OCI-LY1 (cell line): ENCODE data around the gene PRMT9.

ENCODE experiments used
- H2AFZ ChIP-seq: fragments of 200-600 bp; sonication (generic), shearing (Covaris generic); 2 replicates; pipeline ENCODE4 v1.6.0; 2014; ENCODE audit warnings: antibody characterized with exemption, mild to moderate bottlenecking, low read length
- H3F3A ChIP-seq: fragments of 200-600 bp; sonication (generic), shearing (Covaris generic); 2 replicates; pipeline ENCODE4 v1.6.0; 2014; ENCODE audit warnings: mild to moderate bottlenecking, antibody characterized with exemption, low read length, moderate library complexity; ENCODE audit not compliant: insufficient read depth
- H3K27ac ChIP-seq: fragments of 200-600 bp; sonication (generic); 2 replicates; pipeline ENCODE4 v1.5.1; 2014; ENCODE audit warnings: low read length, mixed run types, mild to moderate bottlenecking, low read depth; ENCODE audit not compliant: poor library complexity, severe bottlenecking
- H3K27me3 ChIP-seq: fragments of 200-600 bp; sonication (generic); 2 replicates; pipeline ENCODE4 v1.6.0; 2014; ENCODE audit warnings: antibody characterized with exemption, mild to moderate bottlenecking, low read length, moderate library complexity; ENCODE audit not compliant: insufficient read depth
- H3K36me3 ChIP-seq: fragments of 200-600 bp; sonication (generic); 2 replicates; pipeline ENCODE4 v1.6.1; 2014; ENCODE audit warnings: mild to moderate bottlenecking, antibody characterized with exemption, low read length, moderate library complexity, mixed read lengths; ENCODE audit not compliant: insufficient read depth
- H3K4me1 ChIP-seq: fragments of 200-600 bp; sonication (generic); 2 replicates; pipeline ENCODE4 v1.5.1; 2014; ENCODE audit warnings: mild to moderate bottlenecking, low read length, moderate library complexity; ENCODE audit not compliant: insufficient read depth, severe bottlenecking
- H3K4me2 ChIP-seq: fragments of 200-600 bp; sonication (generic), shearing (Covaris generic); 2 replicates; pipeline ENCODE4 v1.6.1; 2014; ENCODE audit warnings: low read length
- H3K4me3 ChIP-seq: fragments of 200-600 bp; sonication (generic); 2 replicates; pipeline ENCODE4 v1.5.1; 2014; ENCODE audit warnings: low read length, low read depth, mild to moderate bottlenecking, mixed read lengths; ENCODE audit not compliant: poor library complexity, severe bottlenecking
- H3K79me2 ChIP-seq: fragments of 200-600 bp; shearing (Covaris generic); 2 replicates; pipeline ENCODE4 v1.6.1; 2016; ENCODE audit warnings: mixed run types, low read length, mixed read lengths; ENCODE audit not compliant: insufficient read depth
- H3K9ac ChIP-seq: fragments of 200-600 bp; sonication (generic), shearing (Covaris generic); 2 replicates; pipeline ENCODE4 v1.6.1; 2014; ENCODE audit warnings: mild to moderate bottlenecking, low read length, mixed read lengths
- H3K9me2 ChIP-seq: fragments of 200-600 bp; sonication (generic), shearing (Covaris generic); 2 replicates; pipeline ENCODE4 v1.6.1; 2014; ENCODE audit warnings: low read depth, mild to moderate bottlenecking, low read length, mixed read lengths
- H3K9me3 ChIP-seq: fragments of 200-600 bp; shearing (Covaris generic); 2 replicates; pipeline ENCODE4 v1.6.1; 2014; ENCODE audit warnings: low read length, mixed read lengths
- H4K20me1 ChIP-seq: fragments of 200-600 bp; sonication (generic), shearing (Covaris generic); 2 replicates; pipeline ENCODE4 v1.6.0; 2016; ENCODE audit warnings: mild to moderate bottlenecking, low read length; ENCODE audit not compliant: insufficient read depth
- CTCF ChIP-seq: fragments of 200-600 bp; sonication (generic), shearing (Covaris generic); IDR thresholded peaks from 2 replicates; pipeline ENCODE4 v1.5.1; 2017; ENCODE audit warnings: mild to moderate bottlenecking, antibody characterized with exemption, low read length, moderate library complexity, mixed read lengths
- EZH2 ChIP-seq: fragments of 200-600 bp; sonication (generic), shearing (Covaris generic); IDR thresholded peaks from 2 replicates; pipeline ENCODE4 v1.8.0; 2017; ENCODE audit warnings: borderline replicate concordance, mixed run types, mild to moderate bottlenecking, antibody characterized with exemption, low read length, moderate library complexity, mixed read lengths

The PRMT9 gene

GRCh38 chr4:147599206-147599605 is 84.8 kb downstream of the PRMT9 start:
- H3F3A ChIP-seq = no peaks in the 10 kb centered on the region
- no peaks in the 10 kb centered on the region for H3K9me2 ChIP-seq
- H3K9ac ChIP-seq = no peak overlapping the region
- H3K4me3 ChIP-seq = no peak overlapping the region
- TF ChIP-seq CTCF (no peak), EZH2 (no peak)
- no peaks in the 10 kb centered on the region; the same call in 1 of the 2 replicates for H3K27me3 ChIP-seq
- H3K36me3 ChIP-seq = no peaks in the 10 kb centered on the region
- H2AFZ ChIP-seq = no peak overlapping the region
- H3K4me1 ChIP-seq = no peaks in the 10 kb centered on the region
- H3K9me3 ChIP-seq = no peaks in the 10 kb centered on the region
- H4K20me1 ChIP-seq = no peaks in the 10 kb centered on the region
- no peak overlapping the region for H3K4me2 ChIP-seq
- H3K79me2 ChIP-seq = no peaks in the 10 kb centered on the region
- H3K27ac ChIP-seq = no peak overlapping the region

GRCh38 chr4:147597561-147597960 is 86.4 kb downstream of the PRMT9 start:
- no peak for TF ChIP-seq CTCF
- no peak for TF ChIP-seq EZH2
- Histone ChIP-seq H3K9ac (no peak overlapping the region), H4K20me1 (no peaks in the 10 kb centered on the region), H3K27ac (no peak overlapping the region), H3K4me1 (no peaks in the 10 kb centered on the region), H3F3A (no peaks in the 10 kb centered on the region), H3K4me2 (no peak overlapping the region), H3K36me3 (no peaks in the 10 kb centered on the region), H2AFZ (no peak overlapping the region), H3K27me3 (no peaks in the 10 kb centered on the region; the same call in 1 of the 2 replicates), H3K4me3 (no peak overlapping the region), H3K9me2 (no peaks in the 10 kb centered on the region), H3K9me3 (no peaks in the 10 kb centered on the region), H3K79me2 (no peaks in the 10 kb centered on the region)

GRCh38 chr4:147596981-147597380 is 87.0 kb downstream of the PRMT9 start:
- no peaks in the 10 kb centered on the region; the same call in 1 of the 2 replicates for H3K27me3 ChIP-seq
- H3K9ac ChIP-seq = no peak overlapping the region
- H3K9me2 ChIP-seq = no peaks in the 10 kb centered on the region
- H2AFZ ChIP-seq = no peak overlapping the region
- no peaks in the 10 kb centered on the region for H3K4me1 ChIP-seq
- no peak overlapping the region for H3K27ac ChIP-seq
- H3K36me3 ChIP-seq = no peaks in the 10 kb centered on the region
- no peak overlapping the region for H3K4me2 ChIP-seq
- no peak overlapping the region for H3K4me3 ChIP-seq
- no peaks in the 10 kb centered on the region for H3F3A ChIP-seq
- no peaks in the 10 kb centered on the region for H3K9me3 ChIP-seq
- TF ChIP-seq CTCF (no peak), EZH2 (no peak)
- no peaks in the 10 kb centered on the region for H3K79me2 ChIP-seq
- H4K20me1 ChIP-seq = no peaks in the 10 kb centered on the region
